Measurements from ENCODE around the gene PIK3R3.

PIK3R3 gene

DNA sequence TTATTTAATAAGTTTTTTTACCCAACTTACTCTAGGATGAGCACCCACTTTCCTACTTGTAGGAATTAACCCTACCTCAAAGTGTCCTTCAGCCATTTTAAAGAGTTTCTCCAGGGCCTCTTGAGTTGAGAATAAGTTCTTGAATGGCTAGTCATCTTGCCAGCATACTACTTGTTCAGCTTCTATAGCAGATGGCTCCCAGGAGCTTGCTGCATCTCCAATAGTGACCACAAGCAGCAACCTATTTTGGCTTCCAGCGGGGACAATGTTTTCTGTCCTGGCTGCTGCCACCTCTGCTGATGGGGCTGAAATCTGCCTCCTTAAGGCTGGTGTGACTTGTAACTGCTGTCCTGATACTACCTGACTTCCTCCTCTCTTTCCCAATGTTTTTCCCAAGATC is 20.8 kb upstream of the PIK3R3 start:
- H3K27me3 ChIP-seq, result no peaks in the 10 kb centered on the region
- H3K27ac ChIP-seq, result no peak overlapping the region
- no peak for TF ChIP-seq CTCF (IDR thresholded peaks at IDR 0.05)
- H3K4me3 ChIP-seq (ENCODE audit: low read depth in 1 of 2, low read length in 1 of 2), result no peak overlapping the region
- H3K9me3 ChIP-seq, result no peaks in the 10 kb centered on the region
- H3K36me3 ChIP-seq, result no peaks in the 10 kb centered on the region
- no peaks in the 10 kb centered on the region for H3K4me1 ChIP-seq (ENCODE audit: control insufficient read depth in 1 of 2, insufficient read depth in 1 of 2, low read depth in 1 of 2, low read length in 1 of 2)

- no peaks in the 10 kb centered on the region for H3K9me3 ChIP-seq
- no peak overlapping the region for H3K27ac ChIP-seq
- no peaks in the 10 kb centered on the region for H3K36me3 ChIP-seq
- H3K4me3 ChIP-seq (ENCODE audit: low read depth in 1 of 2, low read length in 1 of 2), result no peak overlapping the region
- H3K27me3 ChIP-seq, result no peaks in the 10 kb centered on the region
- H3K4me1 ChIP-seq (ENCODE audit: control insufficient read depth in 1 of 2, insufficient read depth in 1 of 2, low read depth in 1 of 2, low read length in 1 of 2), result no peaks in the 10 kb centered on the region
- no peak for TF ChIP-seq CTCF (IDR thresholded peaks at IDR 0.05)
Observed at GRCh38 chr1:46152016-46152415, 19.6 kb upstream of the PIK3R3 start.

DNA sequence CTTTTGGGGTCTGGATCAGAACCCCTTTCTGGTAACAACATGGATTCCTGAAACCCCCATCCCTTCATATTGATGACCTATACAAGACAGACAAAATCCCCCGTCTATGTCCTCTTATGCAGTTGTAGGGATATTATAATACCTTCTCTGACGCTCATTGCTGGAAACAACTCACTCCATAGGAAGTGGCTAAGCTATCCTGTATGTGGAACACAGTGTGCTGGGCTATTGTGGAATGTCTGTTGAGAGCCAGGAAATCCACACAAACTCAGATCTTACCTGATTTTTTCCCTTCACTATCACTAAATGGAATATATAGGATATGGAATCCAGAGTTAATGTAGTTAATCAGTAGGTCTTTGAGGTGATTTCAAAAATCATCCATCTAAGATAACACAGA is 17.7 kb upstream of the PIK3R3 start:
- H3K36me3 ChIP-seq, result no peaks in the 10 kb centered on the region
- TF ChIP-seq CTCF (IDR thresholded peaks at IDR 0.05), result no peak
- no peak overlapping the region for H3K27ac ChIP-seq
- no peaks in the 10 kb centered on the region for H3K27me3 ChIP-seq
- H3K9me3 ChIP-seq, result no peaks in the 10 kb centered on the region
- H3K4me1 ChIP-seq (ENCODE audit: control insufficient read depth in 1 of 2, insufficient read depth in 1 of 2, low read depth in 1 of 2, low read length in 1 of 2), result no peaks in the 10 kb centered on the region
- H3K4me3 ChIP-seq (ENCODE audit: low read depth in 1 of 2, low read length in 1 of 2), result no peak overlapping the region

GRCh38 chr1:46148318-46148717 is 15.9 kb upstream of the PIK3R3 start:
- no peaks in the 10 kb centered on the region for H3K4me1 ChIP-seq (ENCODE audit: control insufficient read depth in 1 of 2, insufficient read depth in 1 of 2, low read depth in 1 of 2, low read length in 1 of 2)
- no peaks in the 10 kb centered on the region for H3K36me3 ChIP-seq
- H3K4me3 ChIP-seq (ENCODE audit: low read depth in 1 of 2, low read length in 1 of 2), result no peak overlapping the region
- no peak overlapping the region for H3K27ac ChIP-seq
- no peaks in the 10 kb centered on the region for H3K27me3 ChIP-seq
- no peak for TF ChIP-seq CTCF (IDR thresholded peaks at IDR 0.05)
- no peaks in the 10 kb centered on the region for H3K9me3 ChIP-seq

GRCh38 chr1:46137916-46138315 is 5.5 kb upstream of the PIK3R3 start:
- Histone ChIP-seq H3K4me3 (ENCODE audit: low read depth in 1 of 2, low read length in 1 of 2) (no peak overlapping the region), H3K27me3 (peaks cover 41% of the 10 kb centered on the region), H3K4me1 (ENCODE audit: control insufficient read depth in 1 of 2, insufficient read depth in 1 of 2, low read depth in 1 of 2, low read length in 1 of 2) (peaks cover 5 to 7% of the 10 kb centered on the region in 2 experiments), H3K9me3 (no peaks in the 10 kb centered on the region), H3K36me3 (no peaks in the 10 kb centered on the region), H3K27ac (no peak overlapping the region)
- TF ChIP-seq CTCF (IDR thresholded peaks at IDR 0.05), result no peak

DNA sequence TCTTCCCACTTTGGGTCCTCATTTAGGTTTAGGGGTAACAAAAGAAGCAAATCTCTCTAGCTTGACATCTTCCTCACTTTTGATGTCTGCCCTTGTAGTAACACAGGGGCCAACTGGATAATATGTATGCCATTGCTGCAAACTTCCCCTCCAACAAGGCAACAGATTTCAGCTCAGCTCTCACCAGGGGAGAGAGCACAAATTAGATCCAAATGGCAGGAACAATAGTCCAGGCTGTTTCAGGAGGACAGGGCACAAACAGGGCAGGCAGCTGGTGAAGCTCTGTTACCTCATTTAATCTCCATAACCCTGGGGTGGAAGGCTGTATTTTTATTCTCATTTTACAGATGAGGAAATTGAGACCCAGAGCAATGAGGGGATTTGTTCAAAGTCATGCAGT is 4.3 kb upstream of the PIK3R3 start:
- H3K36me3 ChIP-seq, result no peaks in the 10 kb centered on the region
- H3K4me1 ChIP-seq (ENCODE audit: control insufficient read depth in 1 of 2, insufficient read depth in 1 of 2, low read depth in 1 of 2, low read length in 1 of 2), result peaks cover 13 to 19% of the 10 kb centered on the region in 2 experiments
- TF ChIP-seq CTCF (IDR thresholded peaks at IDR 0.05), result no peak
- H3K27me3 ChIP-seq, result peaks cover 53% of the 10 kb centered on the region
- no peaks in the 10 kb centered on the region for H3K9me3 ChIP-seq
- H3K27ac ChIP-seq, result no peak overlapping the region
- no peak overlapping the region for H3K4me3 ChIP-seq (ENCODE audit: low read depth in 1 of 2, low read length in 1 of 2)

Measured in neutrophil (primary cell).